ENCODE results near the gene LRRC57. TPM values are rescaled to one million over a fixed set of nuclear protein-coding genes. Genes with fewer than 3 reads are reported as not detected.

LRRC57 gene
- total and polyA plus RNA-seq, 2 of the 13 experiments (the other 11 are each of a cell fraction or from before 2014, with no cell fraction given), result 5.8 to 14.8 TPM

DNA sequence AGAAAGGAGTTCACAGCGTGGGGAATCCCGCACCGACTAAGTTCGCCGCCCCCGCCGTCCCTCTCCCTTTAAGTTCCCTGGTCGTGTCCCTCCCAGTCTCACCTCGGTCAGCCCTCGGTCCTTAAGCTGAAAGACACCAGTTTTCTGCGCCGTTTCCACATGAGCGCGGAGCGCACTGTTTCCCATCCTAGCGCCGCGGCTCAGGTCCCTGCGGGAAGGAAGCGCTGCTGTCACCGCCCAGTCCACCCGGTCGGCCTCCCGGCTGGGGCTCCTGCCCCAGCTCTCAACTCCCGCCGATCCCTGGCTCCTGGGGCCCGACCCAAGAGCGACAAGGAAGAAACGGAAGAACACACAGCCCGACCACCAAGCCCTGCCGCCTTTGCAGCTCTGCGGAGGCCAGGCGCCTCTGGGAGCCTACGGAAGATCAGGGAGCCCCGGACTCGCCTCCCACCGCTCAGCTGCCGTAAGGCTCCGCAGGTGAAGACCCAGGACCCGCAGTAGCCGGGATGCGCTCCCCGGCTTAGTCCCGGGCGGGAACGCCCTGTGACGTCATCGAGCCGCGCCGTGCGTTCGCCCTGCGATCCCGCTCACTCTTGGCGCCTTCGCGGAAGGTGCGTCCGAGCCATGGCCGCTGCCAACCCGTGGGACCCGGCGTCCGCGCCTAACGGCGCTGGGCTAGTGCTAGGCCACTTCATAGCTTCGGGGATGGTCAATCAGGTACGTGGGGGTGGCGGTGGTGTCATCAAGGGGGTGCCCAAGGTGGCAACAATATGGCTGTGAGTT lies at the start of gene LRRC57, which contains the start of gene HAUS2 (continued):
- TF ChIP-seq, protein P1, sequence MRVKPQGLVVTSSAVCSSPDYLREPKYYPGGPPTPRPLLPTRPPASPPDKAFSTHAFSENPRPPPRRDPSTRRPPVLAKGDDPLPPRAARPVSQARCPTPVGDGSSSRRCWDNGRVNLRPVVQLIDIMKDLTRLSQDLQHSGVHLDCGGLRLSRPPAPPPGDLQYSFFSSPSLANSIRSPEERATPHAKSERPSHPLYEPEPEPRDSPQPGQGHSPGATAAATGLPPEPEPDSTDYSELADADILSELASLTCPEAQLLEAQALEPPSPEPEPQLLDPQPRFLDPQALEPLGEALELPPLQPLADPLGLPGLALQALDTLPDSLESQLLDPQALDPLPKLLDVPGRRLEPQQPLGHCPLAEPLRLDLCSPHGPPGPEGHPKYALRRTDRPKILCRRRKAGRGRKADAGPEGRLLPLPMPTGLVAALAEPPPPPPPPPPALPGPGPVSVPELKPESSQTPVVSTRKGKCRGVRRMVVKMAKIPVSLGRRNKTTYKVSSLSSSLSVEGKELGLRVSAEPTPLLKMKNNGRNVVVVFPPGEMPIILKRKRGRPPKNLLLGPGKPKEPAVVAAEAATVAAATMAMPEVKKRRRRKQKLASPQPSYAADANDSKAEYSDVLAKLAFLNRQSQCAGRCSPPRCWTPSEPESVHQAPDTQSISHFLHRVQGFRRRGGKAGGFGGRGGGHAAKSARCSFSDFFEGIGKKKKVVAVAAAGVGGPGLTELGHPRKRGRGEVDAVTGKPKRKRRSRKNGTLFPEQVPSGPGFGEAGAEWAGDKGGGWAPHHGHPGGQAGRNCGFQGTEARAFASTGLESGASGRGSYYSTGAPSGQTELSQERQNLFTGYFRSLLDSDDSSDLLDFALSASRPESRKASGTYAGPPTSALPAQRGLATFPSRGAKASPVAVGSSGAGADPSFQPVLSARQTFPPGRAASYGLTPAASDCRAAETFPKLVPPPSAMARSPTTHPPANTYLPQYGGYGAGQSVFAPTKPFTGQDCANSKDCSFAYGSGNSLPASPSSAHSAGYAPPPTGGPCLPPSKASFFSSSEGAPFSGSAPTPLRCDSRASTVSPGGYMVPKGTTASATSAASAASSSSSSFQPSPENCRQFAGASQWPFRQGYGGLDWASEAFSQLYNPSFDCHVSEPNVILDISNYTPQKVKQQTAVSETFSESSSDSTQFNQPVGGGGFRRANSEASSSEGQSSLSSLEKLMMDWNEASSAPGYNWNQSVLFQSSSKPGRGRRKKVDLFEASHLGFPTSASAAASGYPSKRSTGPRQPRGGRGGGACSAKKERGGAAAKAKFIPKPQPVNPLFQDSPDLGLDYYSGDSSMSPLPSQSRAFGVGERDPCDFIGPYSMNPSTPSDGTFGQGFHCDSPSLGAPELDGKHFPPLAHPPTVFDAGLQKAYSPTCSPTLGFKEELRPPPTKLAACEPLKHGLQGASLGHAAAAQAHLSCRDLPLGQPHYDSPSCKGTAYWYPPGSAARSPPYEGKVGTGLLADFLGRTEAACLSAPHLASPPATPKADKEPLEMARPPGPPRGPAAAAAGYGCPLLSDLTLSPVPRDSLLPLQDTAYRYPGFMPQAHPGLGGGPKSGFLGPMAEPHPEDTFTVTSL (CRISPR knock-in tag; IDR thresholded peaks at IDR 0.05; ENCODE audit: borderline replicate concordance), result 0 out of 2 replicates have a peak, but pooled peaks have one; percentile 59
- TF ChIP-seq, protein P2, sequence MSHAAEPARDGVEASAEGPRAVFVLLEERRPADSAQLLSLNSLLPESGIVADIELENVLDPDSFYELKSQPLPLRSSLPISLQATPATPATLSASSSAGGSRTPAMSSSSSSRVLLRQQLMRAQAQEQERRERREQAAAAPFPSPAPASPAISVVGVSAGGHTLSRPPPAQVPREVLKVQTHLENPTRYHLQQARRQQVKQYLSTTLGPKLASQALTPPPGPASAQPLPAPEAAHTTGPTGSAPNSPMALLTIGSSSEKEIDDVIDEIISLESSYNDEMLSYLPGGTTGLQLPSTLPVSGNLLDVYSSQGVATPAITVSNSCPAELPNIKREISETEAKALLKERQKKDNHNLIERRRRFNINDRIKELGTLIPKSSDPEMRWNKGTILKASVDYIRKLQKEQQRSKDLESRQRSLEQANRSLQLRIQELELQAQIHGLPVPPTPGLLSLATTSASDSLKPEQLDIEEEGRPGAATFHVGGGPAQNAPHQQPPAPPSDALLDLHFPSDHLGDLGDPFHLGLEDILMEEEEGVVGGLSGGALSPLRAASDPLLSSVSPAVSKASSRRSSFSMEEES (CRISPR knock-in tag; IDR thresholded peaks at IDR 0.05), result no peak
- TF ChIP-seq ZNF333 (CRISPR knock-in tag; IDR thresholded peaks at IDR 0.05; ENCODE audit: borderline replicate concordance) (no peak), ZMYM3 (CRISPR knock-in tag; IDR thresholded peaks at IDR 0.05) (no peak), ASH2L (IDR thresholded peaks at IDR 0.05; ENCODE audit: insufficient read length, low read depth, low read length) (peak; percentile 92), HNRNPK (IDR thresholded peaks at IDR 0.05; ENCODE audit: low read depth, low read length, poor library complexity, severe bottlenecking) (no peak), ZNF773 (CRISPR knock-in tag; IDR thresholded peaks at IDR 0.05; ENCODE audit: borderline replicate concordance) (no peak), ZNF121 (CRISPR knock-in tag; IDR thresholded peaks at IDR 0.05) (no peak), KAT8 (CRISPR knock-in tag; IDR thresholded peaks at IDR 0.05) (peak; percentile 98), HIVEP1 (CRISPR knock-in tag; IDR thresholded peaks at IDR 0.05) (peak; percentile 79), ZNF335 (CRISPR knock-in tag; IDR thresholded peaks at IDR 0.05) (no peak), MTA3 (CRISPR knock-in tag; IDR thresholded peaks at IDR 0.05) (no peak), ZNF790 (CRISPR knock-in tag; IDR thresholded peaks at IDR 0.05; ENCODE audit: borderline replicate concordance) (no peak), TOE1 (CRISPR knock-in tag; IDR thresholded peaks at IDR 0.05) (no peak), TEAD3 (CRISPR knock-in tag; optimal IDR thresholded peaks at IDR 0.05; ENCODE audit: borderline replicate concordance) (peak; percentile 60), GTF3A (CRISPR knock-in tag; conservative IDR thresholded peaks at IDR 0.05) (no peak), ZSCAN12 (CRISPR knock-in tag; IDR thresholded peaks at IDR 0.05) (no peak; the same call in 1 of the 2 replicates), RXRA (CRISPR knock-in tag; IDR thresholded peaks at IDR 0.05) (peak; percentile 70), REL (CRISPR knock-in tag; conservative IDR thresholded peaks at IDR 0.05) (peak; percentile 56; the same call in 1 of the 2 replicates), TAF15 (IDR thresholded peaks at IDR 0.05; ENCODE audit: low read depth, low read length, poor library complexity, severe bottlenecking) (no peak), NFATC3 (CRISPR knock-in tag; IDR thresholded peaks at IDR 0.05) (no peak)
- TF ChIP-seq, protein P3, sequence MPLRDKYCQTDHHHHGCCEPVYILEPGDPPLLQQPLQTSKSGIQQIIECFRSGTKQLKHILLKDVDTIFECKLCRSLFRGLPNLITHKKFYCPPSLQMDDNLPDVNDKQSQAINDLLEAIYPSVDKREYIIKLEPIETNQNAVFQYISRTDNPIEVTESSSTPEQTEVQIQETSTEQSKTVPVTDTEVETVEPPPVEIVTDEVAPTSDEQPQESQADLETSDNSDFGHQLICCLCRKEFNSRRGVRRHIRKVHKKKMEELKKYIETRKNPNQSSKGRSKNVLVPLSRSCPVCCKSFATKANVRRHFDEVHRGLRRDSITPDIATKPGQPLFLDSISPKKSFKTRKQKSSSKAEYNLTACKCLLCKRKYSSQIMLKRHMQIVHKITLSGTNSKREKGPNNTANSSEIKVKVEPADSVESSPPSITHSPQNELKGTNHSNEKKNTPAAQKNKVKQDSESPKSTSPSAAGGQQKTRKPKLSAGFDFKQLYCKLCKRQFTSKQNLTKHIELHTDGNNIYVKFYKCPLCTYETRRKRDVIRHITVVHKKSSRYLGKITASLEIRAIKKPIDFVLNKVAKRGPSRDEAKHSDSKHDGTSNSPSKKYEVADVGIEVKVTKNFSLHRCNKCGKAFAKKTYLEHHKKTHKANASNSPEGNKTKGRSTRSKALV (CRISPR knock-in tag; IDR thresholded peaks at IDR 0.05), result peak; percentile 90

All from HepG2 (cell line).